ENCODE results near the gene KIAA1549.

KIAA1549 gene

GRCh38 chr7:138918176-138918575, 63.0 kb downstream of the KIAA1549 start:
- Histone ChIP-seq H3K4ac (ENCODE audit: low read depth in 1 of 2, low read length in 2 of 2) (peak overlapping the region in 1 of 2 experiments; percentile 36), H3K4me1 (ENCODE audit: control insufficient read depth, insufficient read depth, low read depth, low read length) (peaks cover 8% of the 10 kb centered on the region), H3K9ac (ENCODE audit: low read length) (no peak overlapping the region), H2BK12ac (ENCODE audit: low read length in 2 of 2) (no peak overlapping the region), H4K8ac (ENCODE audit: low read length) (no peak overlapping the region), H3K9me3 (ENCODE audit: control insufficient read depth, low read length) (no peaks in the 10 kb centered on the region), H2BK5ac (ENCODE audit: low read depth, low read length, poor library complexity, severe bottlenecking) (no peak overlapping the region), H3K4me2 (ENCODE audit: low read length, poor library complexity, severe bottlenecking) (no peak overlapping the region), H3K36me3 (ENCODE audit: control insufficient read depth in 1 of 2, insufficient read depth in 2 of 2, low read depth in 1 of 2, low read length in 2 of 2) (peaks cover 5 to 33% of the 10 kb centered on the region in 2 experiments), H3K79me1 (replicated peaks; ENCODE audit: low read length, poor library complexity, severe bottlenecking) (peaks cover 4% of the 10 kb centered on the region), H3K4me3 (ENCODE audit: insufficient read depth in 1 of 2, low read depth in 1 of 2, low read length in 2 of 2) (no peak overlapping the region), H2BK15ac (ENCODE audit: low read depth, poor library complexity, severe bottlenecking) (no peak overlapping the region), H4K91ac (ENCODE audit: low read length) (no peak overlapping the region), H3K27ac (ENCODE audit: low read length, poor library complexity, severe bottlenecking) (no peak overlapping the region), H3K18ac (ENCODE audit: low read depth in 1 of 2, low read length in 2 of 2) (no peak overlapping the region), H2AFZ (ENCODE audit: low read depth, low read length) (no peak overlapping the region), H3K27me3 (ENCODE audit: control insufficient read depth in 1 of 2, insufficient read depth in 1 of 2, low read length in 2 of 2) (no peaks in the 10 kb centered on the region), H2BK120ac (ENCODE audit: low read depth, low read length) (no peak overlapping the region), H3K23ac (ENCODE audit: low read length in 2 of 2) (no peak overlapping the region), H2AK5ac (ENCODE audit: low read length, severe bottlenecking) (no peak overlapping the region), H3K14ac (ENCODE audit: low read length in 2 of 2) (no peak overlapping the region)
- 97% methylated on average over 13 of the region's 13 CpGs for WGBS
- DNase-seq, result no peak

DNA sequence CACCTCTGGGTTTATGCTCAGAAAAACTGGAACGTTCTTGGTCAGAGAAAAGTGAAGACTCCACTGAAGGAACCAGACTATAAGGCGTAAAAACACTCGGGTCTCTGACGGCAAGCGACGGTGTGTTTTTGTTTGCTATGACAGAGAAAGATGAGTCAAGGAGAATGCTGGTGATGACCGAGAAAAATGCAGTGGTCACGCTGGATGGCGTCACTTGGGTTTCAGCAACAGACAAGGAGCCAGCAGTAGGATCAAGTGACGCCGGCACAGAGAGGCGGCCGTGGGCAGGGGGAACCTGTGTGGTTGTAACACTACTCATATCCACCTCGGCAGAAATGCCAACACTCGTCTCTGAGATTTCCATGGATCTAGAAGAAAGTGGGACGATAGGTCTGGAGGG, 63.4 kb downstream of the KIAA1549 start:
- Histone ChIP-seq H3K4me2 (ENCODE audit: low read length, poor library complexity, severe bottlenecking) (no peak overlapping the region), H3K14ac (ENCODE audit: low read length in 2 of 2) (no peak overlapping the region), H2BK15ac (ENCODE audit: low read depth, poor library complexity, severe bottlenecking) (no peak overlapping the region), H3K36me3 (ENCODE audit: control insufficient read depth in 1 of 2, insufficient read depth in 2 of 2, low read depth in 1 of 2, low read length in 2 of 2) (peaks cover 5 to 33% of the 10 kb centered on the region in 2 experiments), H3K27ac (ENCODE audit: low read length, poor library complexity, severe bottlenecking) (no peak overlapping the region), H2BK5ac (ENCODE audit: low read depth, low read length, poor library complexity, severe bottlenecking) (no peak overlapping the region), H3K79me1 (replicated peaks; ENCODE audit: low read length, poor library complexity, severe bottlenecking) (peaks cover 4% of the 10 kb centered on the region), H3K4me1 (ENCODE audit: control insufficient read depth, insufficient read depth, low read depth, low read length) (peaks cover 8% of the 10 kb centered on the region), H3K23ac (ENCODE audit: low read length in 2 of 2) (no peak overlapping the region), H3K27me3 (ENCODE audit: control insufficient read depth in 1 of 2, insufficient read depth in 1 of 2, low read length in 2 of 2) (no peaks in the 10 kb centered on the region), H2AFZ (ENCODE audit: low read depth, low read length) (no peak overlapping the region), H2BK12ac (ENCODE audit: low read length in 2 of 2) (no peak overlapping the region), H4K91ac (ENCODE audit: low read length) (no peak overlapping the region), H2BK120ac (ENCODE audit: low read depth, low read length) (no peak overlapping the region), H4K8ac (ENCODE audit: low read length) (no peak overlapping the region), H3K18ac (ENCODE audit: low read depth in 1 of 2, low read length in 2 of 2) (no peak overlapping the region), H3K9me3 (ENCODE audit: control insufficient read depth, low read length) (no peaks in the 10 kb centered on the region), H3K4ac (ENCODE audit: low read depth in 1 of 2, low read length in 2 of 2) (no peak overlapping the region), H2AK5ac (ENCODE audit: low read length, severe bottlenecking) (no peak overlapping the region), H3K4me3 (ENCODE audit: insufficient read depth in 1 of 2, low read depth in 1 of 2, low read length in 2 of 2) (no peak overlapping the region), H3K9ac (ENCODE audit: low read length) (no peak overlapping the region)
- DNase-seq, result no peak
- 99% methylated on average over 16 of the region's 16 CpGs for WGBS

DNA sequence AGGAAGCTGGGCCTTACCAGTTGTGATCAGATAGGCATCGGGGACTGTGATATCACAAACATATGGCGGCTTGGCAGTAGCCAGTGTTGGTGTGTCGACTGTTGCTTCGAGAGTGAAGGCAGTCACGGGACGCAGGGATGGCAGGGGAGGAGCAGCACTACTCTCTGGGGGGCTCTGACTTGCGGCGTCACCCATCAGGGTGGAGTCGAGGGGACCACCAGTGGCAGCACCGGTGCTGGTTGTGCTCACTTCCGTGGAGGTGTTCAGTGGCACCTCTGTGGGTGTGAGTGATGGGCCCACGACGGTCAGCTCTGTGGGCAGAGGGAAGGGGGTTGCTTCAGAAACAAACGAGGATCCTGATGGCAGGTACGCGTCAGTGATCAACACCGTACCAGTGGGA, 64.5 kb downstream of the KIAA1549 start:
- peak overlapping the region in 1 of 2 experiments; percentile 35 for H3K18ac ChIP-seq (ENCODE audit: low read depth in 1 of 2, low read length in 2 of 2)
- H3K4ac ChIP-seq (ENCODE audit: low read depth in 1 of 2, low read length in 2 of 2), result no peak overlapping the region
- no peak overlapping the region for H4K8ac ChIP-seq (ENCODE audit: low read length)
- no peaks in the 10 kb centered on the region for H3K27me3 ChIP-seq (ENCODE audit: control insufficient read depth in 1 of 2, insufficient read depth in 1 of 2, low read length in 2 of 2)
- no peak overlapping the region for H3K4me2 ChIP-seq (ENCODE audit: low read length, poor library complexity, severe bottlenecking)
- no peak overlapping the region for H3K23ac ChIP-seq (ENCODE audit: low read length in 2 of 2)
- H2BK15ac ChIP-seq (ENCODE audit: low read depth, poor library complexity, severe bottlenecking), result no peak overlapping the region
- H3K36me3 ChIP-seq (ENCODE audit: control insufficient read depth in 1 of 2, insufficient read depth in 2 of 2, low read depth in 1 of 2, low read length in 2 of 2), result peaks cover 5 to 38% of the 10 kb centered on the region in 2 experiments
- H2BK120ac ChIP-seq (ENCODE audit: low read depth, low read length), result no peak overlapping the region
- 94% methylated on average over 17 of the region's 17 CpGs for WGBS
- H3K9ac ChIP-seq (ENCODE audit: low read length), result no peak overlapping the region
- no peak for DNase-seq
- H2AK5ac ChIP-seq (ENCODE audit: low read length, severe bottlenecking), result no peak overlapping the region
- H3K4me3 ChIP-seq (ENCODE audit: insufficient read depth in 1 of 2, low read depth in 1 of 2, low read length in 2 of 2), result no peak overlapping the region
- peaks cover 8% of the 10 kb centered on the region for H3K4me1 ChIP-seq (ENCODE audit: control insufficient read depth, insufficient read depth, low read depth, low read length)
- no peak overlapping the region for H2BK5ac ChIP-seq (ENCODE audit: low read depth, low read length, poor library complexity, severe bottlenecking)
- H4K91ac ChIP-seq (ENCODE audit: low read length), result no peak overlapping the region
- no peak overlapping the region for H2BK12ac ChIP-seq (ENCODE audit: low read length in 2 of 2)
- no peak overlapping the region for H3K27ac ChIP-seq (ENCODE audit: low read length, poor library complexity, severe bottlenecking)
- no peaks in the 10 kb centered on the region for H3K9me3 ChIP-seq (ENCODE audit: control insufficient read depth, low read length)
- no peak overlapping the region for H3K14ac ChIP-seq (ENCODE audit: low read length in 2 of 2)
- no peak overlapping the region for H2AFZ ChIP-seq (ENCODE audit: low read depth, low read length)
- H3K79me1 ChIP-seq (replicated peaks; ENCODE audit: low read length, poor library complexity, severe bottlenecking), result peaks cover 5% of the 10 kb centered on the region

- no peak for DNase-seq
- no peaks in the 10 kb centered on the region for H3K27me3 ChIP-seq (ENCODE audit: control insufficient read depth in 1 of 2, insufficient read depth in 1 of 2, low read length in 2 of 2)
- no peak overlapping the region for H2BK12ac ChIP-seq (ENCODE audit: low read length in 2 of 2)
- H2BK5ac ChIP-seq (ENCODE audit: low read depth, low read length, poor library complexity, severe bottlenecking), result no peak overlapping the region
- H2AFZ ChIP-seq (ENCODE audit: low read depth, low read length), result no peak overlapping the region
- H3K4me3 ChIP-seq (ENCODE audit: insufficient read depth in 1 of 2, low read depth in 1 of 2, low read length in 2 of 2), result no peak overlapping the region
- peaks cover 5 to 39% of the 10 kb centered on the region in 2 experiments for H3K36me3 ChIP-seq (ENCODE audit: control insufficient read depth in 1 of 2, insufficient read depth in 2 of 2, low read depth in 1 of 2, low read length in 2 of 2)
- H3K4me1 ChIP-seq (ENCODE audit: control insufficient read depth, insufficient read depth, low read depth, low read length), result peaks cover 8% of the 10 kb centered on the region
- H2AK5ac ChIP-seq (ENCODE audit: low read length, severe bottlenecking), result no peak overlapping the region
- H4K91ac ChIP-seq (ENCODE audit: low read length), result no peak overlapping the region
- no peak overlapping the region for H3K14ac ChIP-seq (ENCODE audit: low read length in 2 of 2)
- H4K8ac ChIP-seq (ENCODE audit: low read length), result no peak overlapping the region
- H3K79me1 ChIP-seq (replicated peaks; ENCODE audit: low read length, poor library complexity, severe bottlenecking), result peaks cover 5% of the 10 kb centered on the region
- no peak overlapping the region for H3K18ac ChIP-seq (ENCODE audit: low read depth in 1 of 2, low read length in 2 of 2)
- WGBS, result 91% methylated on average over 6 of the region's 6 CpGs
- no peak overlapping the region for H3K4ac ChIP-seq (ENCODE audit: low read depth in 1 of 2, low read length in 2 of 2)
- H3K9me3 ChIP-seq (ENCODE audit: control insufficient read depth, low read length), result no peaks in the 10 kb centered on the region
- no peak overlapping the region for H2BK15ac ChIP-seq (ENCODE audit: low read depth, poor library complexity, severe bottlenecking)
- no peak overlapping the region for H2BK120ac ChIP-seq (ENCODE audit: low read depth, low read length)
- no peak overlapping the region for H3K4me2 ChIP-seq (ENCODE audit: low read length, poor library complexity, severe bottlenecking)
- H3K27ac ChIP-seq (ENCODE audit: low read length, poor library complexity, severe bottlenecking), result no peak overlapping the region
- H3K9ac ChIP-seq (ENCODE audit: low read length), result no peak overlapping the region
- H3K23ac ChIP-seq (ENCODE audit: low read length in 2 of 2), result no peak overlapping the region
These were observed 64.9 kb downstream of the KIAA1549 start for GRCh38 chr7:138916275-138916674.

Measured in mesenchymal stem cell (in vitro differentiated cells and primary cell).